SU-DHL-6 (cell line): ENCODE data around the gene ZNF148.

ENCODE experiments used
- H2AFZ ChIP-seq: fragments of 200-600 bp; sonication (generic); 2 replicates; pipeline ENCODE4 v1.6.1; 2014; ENCODE audit warnings: low read depth, mild to moderate bottlenecking, moderate library complexity, mixed read lengths, antibody characterized with exemption, low read length; ENCODE audit not compliant: severe bottlenecking
- H3F3A ChIP-seq: fragments of 200-600 bp; shearing (Covaris generic); 2 replicates; pipeline ENCODE4 v1.6.0; 2016; ENCODE audit warnings: antibody characterized with exemption, mild to moderate bottlenecking; ENCODE audit not compliant: insufficient read depth
- H3K27ac ChIP-seq: fragments of 200-600 bp; sonication (generic); 2 replicates; pipeline ENCODE4 v1.5.1; 2016; ENCODE audit warnings: low read depth, mild to moderate bottlenecking, low read length, moderate library complexity, mixed read lengths
- H3K27me3 ChIP-seq: fragments of 200-600 bp; sonication (generic), shearing (Covaris generic); 2 replicates; pipeline ENCODE4 v1.6.0; 2014; ENCODE audit warnings: mild to moderate bottlenecking, low read length
- H3K36me3 ChIP-seq: fragments of 200-600 bp; sonication (generic); 2 replicates; pipeline ENCODE4 v1.6.1; 2014; ENCODE audit warnings: mild to moderate bottlenecking, low read length, mixed read lengths
- H3K4me2 ChIP-seq: fragments of 300-600, 200-600 bp; shearing (Covaris generic), sonication (generic); 2 replicates; pipeline ENCODE4 v1.6.0; 2014; ENCODE audit warnings: low read length, low read depth, mild to moderate bottlenecking; ENCODE audit not compliant: poor library complexity, severe bottlenecking
- H3K4me3 ChIP-seq: fragments of 200-600 bp; sonication (generic); 2 replicates; pipeline ENCODE4 v1.5.1; 2014; ENCODE audit warnings: antibody characterized with exemption, low read length, mild to moderate bottlenecking, mixed read lengths; ENCODE audit not compliant: insufficient read depth, poor library complexity, severe bottlenecking
- H3K79me2 ChIP-seq: fragments of 200-600 bp; sonication (generic); 2 replicates; pipeline ENCODE4 v1.6.1; 2014; ENCODE audit warnings: mild to moderate bottlenecking, low read length, moderate library complexity; ENCODE audit not compliant: insufficient read depth
- H3K9ac ChIP-seq: fragments of 200-600 bp; sonication (generic); 2 replicates; pipeline ENCODE4 v1.7.0; 2014; ENCODE audit warnings: mild to moderate bottlenecking, low read length
- H3K9me2 ChIP-seq: fragments of 200-600 bp; sonication (generic); replicated peaks from 2 replicates; pipeline ENCODE4 v1.6.1; 2014; ENCODE audit warnings: low read length; ENCODE audit not compliant: insufficient read depth
- H3K9me3 ChIP-seq: fragments of 200-600 bp; sonication (generic); 2 replicates; pipeline ENCODE4 v1.6.1; 2014; ENCODE audit warnings: low read length, mixed read lengths; ENCODE audit not compliant: insufficient read depth
- H4K20me1 ChIP-seq: fragments of 200-600 bp; sonication (generic); 2 replicates; pipeline ENCODE4 v1.6.1; 2014; ENCODE audit warnings: low read depth, mild to moderate bottlenecking, antibody characterized with exemption, low read length, moderate library complexity, mixed read lengths
- EZH2phosphoT487 ChIP-seq: fragments of 200-600 bp; sonication (generic), shearing (Covaris generic); conservative IDR thresholded peaks from 2 replicates; pipeline ENCODE4 v1.6.1; 2018; ENCODE audit warnings: mild to moderate bottlenecking, antibody characterized with exemption, low read length, moderate library complexity, mixed read lengths
- TF ChIP-seq, protein P1 (sequence below): fragments of 200-600 bp; sonication (generic); IDR thresholded peaks from one replicate; pipeline ENCODE4 v1.5.1; 2017; ENCODE audit warnings: antibody characterized with exemption, mild to moderate bottlenecking, low read length, moderate library complexity; ENCODE audit not compliant: insufficient read depth, poor library complexity, severe bottlenecking

The ZNF148 gene

DNA sequence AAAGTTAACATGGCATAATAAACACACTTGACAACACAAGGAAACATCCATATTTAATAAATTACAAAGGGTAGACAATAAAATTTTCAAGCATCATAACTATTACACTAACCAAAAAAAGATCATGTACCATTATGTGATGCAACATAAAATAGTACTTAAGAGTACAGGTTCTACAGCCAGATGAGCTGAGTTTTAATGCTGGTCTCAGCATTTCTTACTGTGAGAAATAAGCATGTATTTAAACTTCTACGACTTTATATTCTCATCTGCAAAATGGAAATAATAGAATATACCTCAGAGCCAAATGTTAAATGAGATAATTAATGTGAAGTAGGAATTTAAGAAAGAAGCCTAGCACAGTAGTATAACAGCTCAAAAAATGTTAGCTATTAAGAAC is 128.9 kb downstream of the ZNF148 start:
- Histone ChIP-seq H3K9ac (no peak overlapping the region), H4K20me1 (no peaks in the 10 kb centered on the region), H2AFZ (no peak overlapping the region), H3K27me3 (no peaks in the 10 kb centered on the region), H3K9me3 (no peaks in the 10 kb centered on the region), H3K36me3 (0 out of 2 replicates have a peak, but pooled peaks cover 3% of the 10 kb centered on the region), H3K27ac (no peak overlapping the region), H3K4me2 (no peak overlapping the region), H3F3A (no peaks in the 10 kb centered on the region), H3K79me2 (no peaks in the 10 kb centered on the region; the same call in 1 of the 2 replicates), H3K4me3 (no peak overlapping the region), H3K9me2 (no peaks in the 10 kb centered on the region)
- TF ChIP-seq, protein P1, sequence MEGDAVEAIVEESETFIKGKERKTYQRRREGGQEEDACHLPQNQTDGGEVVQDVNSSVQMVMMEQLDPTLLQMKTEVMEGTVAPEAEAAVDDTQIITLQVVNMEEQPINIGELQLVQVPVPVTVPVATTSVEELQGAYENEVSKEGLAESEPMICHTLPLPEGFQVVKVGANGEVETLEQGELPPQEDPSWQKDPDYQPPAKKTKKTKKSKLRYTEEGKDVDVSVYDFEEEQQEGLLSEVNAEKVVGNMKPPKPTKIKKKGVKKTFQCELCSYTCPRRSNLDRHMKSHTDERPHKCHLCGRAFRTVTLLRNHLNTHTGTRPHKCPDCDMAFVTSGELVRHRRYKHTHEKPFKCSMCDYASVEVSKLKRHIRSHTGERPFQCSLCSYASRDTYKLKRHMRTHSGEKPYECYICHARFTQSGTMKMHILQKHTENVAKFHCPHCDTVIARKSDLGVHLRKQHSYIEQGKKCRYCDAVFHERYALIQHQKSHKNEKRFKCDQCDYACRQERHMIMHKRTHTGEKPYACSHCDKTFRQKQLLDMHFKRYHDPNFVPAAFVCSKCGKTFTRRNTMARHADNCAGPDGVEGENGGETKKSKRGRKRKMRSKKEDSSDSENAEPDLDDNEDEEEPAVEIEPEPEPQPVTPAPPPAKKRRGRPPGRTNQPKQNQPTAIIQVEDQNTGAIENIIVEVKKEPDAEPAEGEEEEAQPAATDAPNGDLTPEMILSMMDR = no peak
- no peak for TF ChIP-seq EZH2phosphoT487

DNA sequence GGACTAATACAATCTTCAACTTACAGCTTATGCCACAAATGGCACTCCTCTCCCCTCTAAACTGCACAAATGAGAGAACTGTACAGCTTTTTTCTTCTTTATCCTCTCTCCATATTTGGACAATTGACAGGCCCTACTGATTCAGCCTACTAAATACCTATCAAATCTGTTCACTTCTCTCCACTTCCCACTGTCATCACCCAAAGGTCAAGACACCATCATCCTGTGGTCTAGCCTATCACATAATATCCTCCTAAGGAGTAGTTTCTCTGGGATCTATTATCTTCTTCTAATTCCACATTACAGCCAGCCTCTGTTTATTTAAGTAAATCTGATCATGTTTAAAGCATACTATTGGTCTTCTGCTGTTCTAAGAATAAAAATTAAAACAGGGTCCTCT is 129.6 kb downstream of the ZNF148 start:
- no peaks in the 10 kb centered on the region for H3K9me2 ChIP-seq
- no peaks in the 10 kb centered on the region for H3K9me3 ChIP-seq
- no peaks in the 10 kb centered on the region for H3K27me3 ChIP-seq
- no peak overlapping the region for H2AFZ ChIP-seq
- H3K4me3 ChIP-seq = no peak overlapping the region
- no peak for TF ChIP-seq EZH2phosphoT487
- TF ChIP-seq, protein P1 = no peak
- H3K9ac ChIP-seq = no peak overlapping the region
- H4K20me1 ChIP-seq = no peaks in the 10 kb centered on the region
- 0 out of 2 replicates have a peak, but pooled peaks cover 2% of the 10 kb centered on the region for H3K36me3 ChIP-seq
- no peaks in the 10 kb centered on the region; the same call in 1 of the 2 replicates for H3K79me2 ChIP-seq
- H3K4me2 ChIP-seq = no peak overlapping the region
- no peaks in the 10 kb centered on the region for H3F3A ChIP-seq
- no peak overlapping the region for H3K27ac ChIP-seq

DNA sequence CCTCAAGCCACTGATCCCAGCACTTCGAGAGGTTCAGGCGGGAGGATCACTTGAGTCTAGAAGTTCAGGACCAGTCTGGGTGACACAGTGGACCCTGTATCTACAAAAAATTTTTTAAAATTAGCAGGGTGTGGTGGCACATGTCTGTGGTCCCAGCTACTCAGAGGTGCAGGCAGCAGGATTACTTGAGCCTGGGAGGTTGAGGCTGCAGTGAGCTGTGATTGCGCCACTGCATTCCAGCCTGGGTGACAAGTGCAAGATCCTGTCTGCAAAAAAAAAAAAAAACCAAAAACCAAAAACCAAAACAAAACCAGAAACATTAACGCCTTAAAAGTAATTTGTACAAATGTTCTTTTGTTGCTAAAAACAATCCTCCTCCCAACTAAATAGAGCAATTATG is 134.6 kb downstream of the ZNF148 start:
- TF ChIP-seq, protein P1 = no peak
- TF ChIP-seq EZH2phosphoT487 = no peak
- H3K27me3 ChIP-seq = no peaks in the 10 kb centered on the region
- no peaks in the 10 kb centered on the region for H3K9me2 ChIP-seq
- peaks cover 4% of the 10 kb centered on the region; the same call in 1 of the 2 replicates for H3K36me3 ChIP-seq
- H3K9me3 ChIP-seq = no peaks in the 10 kb centered on the region
- H3F3A ChIP-seq = no peaks in the 10 kb centered on the region
- no peak overlapping the region for H3K27ac ChIP-seq
- H2AFZ ChIP-seq = no peak overlapping the region
- no peak overlapping the region for H3K4me2 ChIP-seq
- H3K9ac ChIP-seq = no peak overlapping the region
- no peak overlapping the region for H3K4me3 ChIP-seq
- no peaks in the 10 kb centered on the region for H3K79me2 ChIP-seq
- H4K20me1 ChIP-seq = no peaks in the 10 kb centered on the region
